RCC 7860 (cell line): Measurements from ENCODE around the gene TMIGD1.

ENCODE experiments used
- DNase-seq: peaks from one replicate; pipeline ENCODE4 v3.0.0-alpha.2; 2015; ENCODE audit warnings: low spot score
- FAIRE-seq: peaks from 2 replicates; lab custom pipeline; 2012; peaks lifted over from hg19 to GRCh38; lab: Jason Lieb, UNC

Gene TMIGD1

DNA sequence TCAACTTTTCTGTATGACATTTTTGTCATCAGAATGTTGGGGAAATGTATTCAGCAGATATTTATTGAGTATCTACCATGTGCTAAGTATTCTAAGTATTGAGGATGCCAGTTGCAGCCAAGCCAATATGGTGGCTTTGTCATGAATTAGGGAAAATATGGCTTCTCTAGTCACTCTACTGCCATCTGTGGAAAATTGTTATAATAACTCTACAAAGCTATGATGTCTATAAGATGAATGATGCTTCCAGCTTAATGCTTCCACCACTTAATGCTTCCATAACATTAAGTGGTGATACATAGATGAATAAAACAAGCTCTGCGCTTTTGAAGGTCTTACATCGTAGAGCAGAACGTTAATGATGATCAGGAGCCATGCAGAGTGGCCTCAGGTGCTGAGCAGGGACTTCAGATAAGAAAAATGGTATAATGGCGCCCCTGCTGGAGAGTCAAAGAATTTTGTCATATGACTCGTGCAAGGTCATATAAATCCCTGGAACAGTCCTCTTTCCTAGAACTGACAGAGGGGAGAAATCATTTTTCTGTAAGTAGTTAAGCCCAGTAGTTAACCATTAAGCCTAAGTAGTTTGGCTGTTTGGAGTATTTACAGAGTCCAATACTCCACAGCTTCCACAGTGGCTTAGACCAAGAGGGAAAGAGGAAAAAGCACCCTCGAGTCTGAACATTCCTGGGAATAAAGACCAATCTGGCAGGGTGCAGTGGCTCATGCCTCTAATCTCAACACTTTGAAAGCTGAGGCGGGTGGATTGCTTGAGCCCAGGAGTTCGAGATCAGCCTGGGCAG is 2.7 kb upstream of the TMIGD1 start:
- FAIRE-seq (peak; percentile 82), DNase-seq (peak; percentile 78)

DNA sequence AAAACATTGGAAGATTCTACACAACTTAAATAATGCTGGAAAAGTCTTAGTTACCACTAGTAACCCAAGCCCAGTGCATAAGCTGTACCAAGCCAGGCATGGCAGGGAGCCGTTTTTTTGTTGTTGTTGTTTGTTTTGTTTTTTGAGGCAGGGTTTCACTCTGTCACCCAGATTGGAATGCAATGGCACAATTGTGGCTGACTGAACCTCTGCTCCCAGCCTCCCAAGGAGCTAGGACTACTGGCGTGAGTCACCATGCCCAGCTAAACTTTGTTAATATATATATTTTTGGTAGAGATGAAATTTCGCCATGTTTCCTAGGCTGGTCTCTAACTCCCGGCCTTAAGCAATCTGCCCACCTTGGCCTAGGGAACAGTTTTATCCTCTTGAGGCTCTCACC is 564 bp upstream of the TMIGD1 start:
- FAIRE-seq (no peak), DNase-seq (no peak)

- peak; percentile 88 for DNase-seq
- peak; percentile 97 for FAIRE-seq
These were observed 1.8 kb downstream of the TMIGD1 start for GRCh38 chr17:30332057-30332542.

DNA sequence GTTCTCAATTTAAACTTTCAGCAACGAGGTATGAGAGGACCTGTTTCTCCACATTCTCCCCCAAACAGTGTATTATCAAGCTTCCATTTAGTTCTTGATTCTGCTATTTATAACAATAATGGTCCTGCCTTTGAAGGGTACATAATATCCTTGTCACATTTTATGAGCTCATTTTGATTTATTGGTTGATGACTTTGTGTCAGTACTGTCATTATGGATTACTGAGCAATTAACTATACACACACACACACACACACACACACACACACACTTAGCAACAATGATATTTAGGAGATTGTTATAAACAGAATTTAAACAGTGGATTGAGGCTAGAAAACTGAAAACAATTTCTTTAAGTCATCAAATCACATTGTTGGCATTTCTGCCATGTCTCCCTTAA is 7.0 kb downstream of the TMIGD1 start:
- FAIRE-seq (no peak), DNase-seq (no peak)

DNA sequence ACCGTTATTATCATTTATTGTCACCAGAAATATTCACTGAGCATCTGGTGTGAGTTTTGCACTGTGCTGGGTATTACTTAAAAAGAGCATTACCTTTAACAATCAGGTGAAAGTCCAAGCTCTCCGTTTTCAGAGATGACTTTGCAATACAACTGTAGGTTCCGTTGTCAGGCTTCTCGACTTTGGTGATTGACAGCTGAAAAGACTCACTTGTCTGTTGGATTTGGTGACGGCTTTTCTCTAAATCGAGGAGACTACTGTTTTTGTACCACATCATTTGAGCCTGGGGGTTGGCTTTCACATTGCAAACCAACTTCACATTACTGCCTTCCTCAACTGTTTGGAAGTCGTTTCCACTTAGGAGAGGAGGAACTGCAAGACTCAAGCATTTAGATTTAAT is 9.1 kb downstream of the TMIGD1 start:
- FAIRE-seq, result no peak
- DNase-seq, result no peak

DNA sequence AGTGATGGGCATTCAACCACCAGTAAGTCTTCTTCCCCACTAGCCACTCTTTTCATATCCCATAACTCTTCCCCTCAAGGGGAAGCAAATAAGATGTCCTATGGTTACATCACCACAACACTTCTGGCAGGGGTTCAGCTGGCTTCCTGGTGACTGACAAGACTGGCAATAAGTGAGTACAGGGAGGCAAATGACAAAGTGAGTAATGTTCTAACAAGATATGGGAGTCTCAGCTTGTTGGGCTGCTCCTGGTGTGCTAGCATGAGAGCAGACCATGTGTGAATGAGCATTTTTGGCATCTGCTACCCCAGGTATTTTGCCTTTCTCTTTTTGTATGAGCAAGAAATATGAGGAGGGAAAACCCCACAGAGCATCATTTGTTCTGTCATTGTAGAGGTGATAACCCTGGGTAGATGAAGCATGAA is 9.9 kb downstream of the TMIGD1 start:
- DNase-seq (peak; percentile 68), FAIRE-seq (peak; percentile 79)

GRCh38 chr17:30323262-30323894 is 10.5 kb downstream of the TMIGD1 start:
- peak; percentile 52 for FAIRE-seq
- peak; percentile 33 for DNase-seq

DNA sequence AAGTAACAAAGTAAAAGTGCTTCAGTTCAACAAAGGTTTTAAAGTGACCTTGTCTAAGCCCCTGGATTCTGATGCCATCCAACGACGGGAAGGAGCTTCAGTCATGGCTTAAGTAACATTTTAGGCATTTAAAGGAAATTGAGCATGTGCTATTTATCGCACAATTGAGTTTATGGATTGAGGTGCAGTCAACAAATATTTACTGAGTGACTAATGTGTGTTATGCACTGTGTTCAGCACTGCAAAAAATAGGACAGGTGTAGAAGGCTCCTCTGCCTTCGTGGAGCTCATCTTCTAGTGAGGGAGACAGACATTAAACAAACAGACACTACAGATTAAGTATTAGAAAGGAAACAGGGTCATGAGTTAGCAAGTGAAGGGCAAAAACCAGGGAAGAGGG is 12.5 kb downstream of the TMIGD1 start:
- no peak for DNase-seq

DNA sequence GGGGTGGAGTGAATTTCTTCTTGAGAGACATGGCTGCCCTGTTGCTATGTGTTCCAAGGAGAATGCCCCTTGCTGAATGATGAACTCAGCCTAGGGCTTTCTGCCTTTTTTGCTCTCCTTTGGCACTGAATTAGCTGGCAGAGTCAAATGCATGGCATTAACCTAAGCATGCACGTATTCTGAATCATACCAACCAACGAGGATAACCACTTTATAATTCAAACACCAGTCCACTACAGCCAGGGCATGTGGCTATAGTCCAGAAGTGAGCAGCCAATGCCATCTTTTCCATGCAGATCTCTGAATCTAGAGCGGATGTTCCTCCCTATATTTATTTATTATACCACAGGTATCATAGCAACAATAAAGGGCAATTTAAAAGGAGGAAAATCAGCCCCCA is 15.7 kb downstream of the TMIGD1 start:
- no peak for DNase-seq
- FAIRE-seq, result no peak

More for the DNA sequence above, 12.5 kb downstream of the TMIGD1 start:
- no peak for FAIRE-seq

DNA sequence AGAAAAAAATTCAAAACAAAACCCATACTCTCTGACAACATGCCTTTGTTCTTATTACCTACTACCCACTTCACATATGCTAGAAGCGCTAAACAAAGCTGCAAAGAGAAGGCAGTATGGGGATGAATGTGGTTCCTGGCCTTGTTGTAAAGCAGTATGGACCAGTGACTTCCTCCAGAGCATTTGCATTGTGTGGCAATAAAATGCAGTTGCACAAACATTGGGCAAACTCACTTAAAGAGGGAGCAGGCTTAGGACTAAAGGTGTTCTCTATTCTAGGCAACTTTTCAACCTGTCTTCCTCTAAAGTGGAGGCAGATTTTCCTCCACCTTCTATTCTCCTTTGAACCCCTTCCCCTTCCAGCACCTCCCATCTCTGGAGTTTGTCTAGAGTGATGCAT is 17.1 kb downstream of the TMIGD1 start:
- DNase-seq (no peak), FAIRE-seq (no peak)

GRCh38 chr17:30315106-30315505 is 18.8 kb downstream of the TMIGD1 start:
- DNase-seq (no peak), FAIRE-seq (no peak)

- DNase-seq (no peak), FAIRE-seq (no peak)
These were observed 19.4 kb downstream of the TMIGD1 start for GRCh38 chr17:30314474-30314873.

DNA sequence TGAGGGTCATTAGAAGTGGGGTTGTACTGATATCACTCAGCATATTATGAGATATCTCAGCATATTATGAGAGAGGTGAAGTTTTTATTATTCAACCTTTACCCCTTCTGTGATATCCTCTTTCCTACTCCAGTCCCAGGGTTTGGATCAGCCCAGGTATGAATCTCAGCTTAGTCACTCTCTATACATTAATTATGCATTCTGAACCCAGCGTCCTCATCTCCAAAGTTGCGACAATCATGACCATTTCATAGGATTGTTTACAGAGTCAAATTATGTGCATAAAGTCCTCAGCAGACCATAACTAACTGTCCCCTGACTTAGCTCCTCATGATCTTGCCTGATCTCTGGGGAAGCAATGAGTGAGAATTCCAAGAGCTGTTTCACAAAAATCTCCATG is 21.6 kb downstream of the TMIGD1 start:
- no peak for DNase-seq
- FAIRE-seq, result no peak

GRCh38 chr17:30310562-30310961 is 23.3 kb downstream of the TMIGD1 start:
- no peak for FAIRE-seq
- no peak for DNase-seq

DNA sequence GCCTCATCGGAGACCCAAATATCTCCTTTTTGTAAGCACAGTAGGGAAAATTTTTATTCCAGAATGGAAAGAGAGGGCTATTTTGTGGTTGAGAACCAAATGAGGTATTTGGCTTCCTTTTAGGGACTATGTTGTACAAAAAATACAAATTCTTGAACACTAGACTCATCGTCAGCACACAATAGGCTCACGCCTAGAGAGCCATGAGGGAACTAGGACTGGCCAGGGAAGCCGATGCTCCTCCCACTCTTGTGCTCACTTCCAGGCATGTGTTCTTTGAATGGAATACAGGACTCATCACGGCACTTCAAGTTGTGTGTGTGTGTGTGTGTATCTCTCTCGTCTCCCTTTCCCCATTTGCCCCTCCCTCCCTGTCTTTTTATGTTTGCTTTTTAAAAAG is 24.3 kb downstream of the TMIGD1 start:
- FAIRE-seq (no peak), DNase-seq (no peak)

DNA sequence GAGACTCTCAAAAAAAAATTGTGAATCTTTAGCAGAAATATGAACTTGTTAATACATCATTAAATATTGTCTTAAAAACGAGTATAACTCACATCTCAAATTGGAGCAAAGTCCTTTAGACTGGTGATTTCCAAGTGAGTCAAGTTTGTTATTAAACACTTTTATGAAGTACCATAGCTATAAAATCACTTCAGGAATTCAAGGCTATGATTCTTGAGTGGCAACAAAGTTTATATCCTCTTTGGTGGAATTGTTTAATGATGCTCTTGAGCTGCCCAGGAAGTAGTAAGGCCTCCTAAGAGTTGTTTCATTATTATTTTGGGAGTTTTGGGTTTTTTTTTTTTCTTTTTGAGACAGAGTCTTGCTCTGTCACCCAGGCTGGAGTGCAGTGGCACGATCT is 25.5 kb downstream of the TMIGD1 start:
- no peak for FAIRE-seq
- DNase-seq, result no peak

GRCh38 chr17:30304778-30305177 is 29.1 kb downstream of the TMIGD1 start:
- no peak for DNase-seq

GRCh38 chr17:30302241-30302640 is 31.6 kb downstream of the TMIGD1 start:
- DNase-seq (no peak), FAIRE-seq (no peak)

More at GRCh38 chr17:30304778-30305177, 29.1 kb downstream of the TMIGD1 start:
- no peak for FAIRE-seq

- DNase-seq (no peak), FAIRE-seq (no peak)
These were observed 33.0 kb downstream of the TMIGD1 start for GRCh38 chr17:30300818-30301217.

DNA sequence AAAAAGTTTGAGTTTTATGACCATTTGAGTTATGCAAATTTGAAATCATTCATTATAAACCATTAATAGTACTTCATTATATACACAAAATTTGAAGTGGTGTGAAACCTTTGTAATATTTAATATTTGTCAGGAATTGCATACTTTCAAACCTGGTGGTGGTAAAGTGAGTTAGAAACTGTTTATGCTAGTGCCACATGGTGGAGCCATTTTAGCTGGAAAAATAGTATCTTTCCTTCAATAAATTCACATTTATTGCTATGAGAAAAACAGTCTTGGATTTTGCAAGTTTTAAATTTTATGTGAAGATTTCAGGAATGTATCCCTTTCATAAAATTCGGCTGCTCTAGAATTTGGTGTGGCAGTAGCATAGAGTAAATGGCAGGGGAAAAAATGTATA is 34.9 kb downstream of the TMIGD1 start:
- FAIRE-seq, result no peak
- no peak for DNase-seq

DNA sequence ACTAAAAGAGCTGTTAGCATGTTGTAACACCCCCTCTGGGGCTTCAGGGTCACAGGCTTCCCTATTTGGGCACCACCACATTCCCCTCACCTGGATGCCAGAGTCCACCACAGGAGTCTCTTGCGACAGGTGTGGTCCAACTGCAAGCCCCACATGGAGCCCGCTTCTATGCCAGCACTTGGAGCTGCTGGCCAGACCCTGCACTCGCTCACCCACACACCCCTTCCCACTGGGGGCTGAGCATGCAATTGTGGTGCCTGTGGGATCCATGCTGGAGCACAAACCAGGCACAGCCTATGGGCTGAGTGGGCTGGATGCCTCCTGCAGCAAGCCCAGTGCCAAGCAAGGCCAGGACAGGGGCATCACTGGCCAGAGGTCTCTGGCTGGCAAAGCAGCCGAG is 36.1 kb downstream of the TMIGD1 start:
- DNase-seq, result no peak
- FAIRE-seq, result no peak

- FAIRE-seq (no peak), DNase-seq (no peak)
These were observed 37.3 kb downstream of the TMIGD1 start for GRCh38 chr17:30296499-30297080.
